Measurements from ENCODE around the gene AIFM1.

The AIFM1 gene

DNA sequence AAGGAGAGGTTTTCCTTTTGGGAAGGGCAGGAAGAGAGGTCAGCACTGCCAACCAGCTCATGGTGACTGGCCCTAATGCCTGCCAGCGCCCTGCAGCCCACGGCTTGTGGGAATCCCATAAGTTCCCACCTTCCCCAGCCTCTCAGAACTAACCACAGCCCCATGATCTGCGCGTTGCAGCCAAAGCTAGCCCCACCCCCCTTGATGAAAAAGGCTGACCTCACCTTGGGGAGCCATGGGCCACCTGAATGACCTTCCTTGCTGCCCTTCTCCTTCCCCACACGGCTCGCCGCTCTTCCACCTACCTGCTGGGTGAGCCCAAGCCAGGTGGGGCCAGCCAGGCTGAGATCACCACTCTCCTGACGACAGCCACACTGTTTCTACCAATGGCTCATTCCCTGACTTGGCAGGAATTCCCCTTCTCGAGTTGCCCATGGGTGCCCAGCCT lies 51.5 kb downstream of the AIFM1 start:
- H3K4me3 ChIP-seq (ENCODE audit: low read depth, low read length), result no peak overlapping the region
- H3K36me3 ChIP-seq, result no peaks in the 10 kb centered on the region
- H3K27ac ChIP-seq, result no peak overlapping the region
- H3K9me3 ChIP-seq (ENCODE audit: severe bottlenecking), result no peaks in the 10 kb centered on the region
- DNase-seq, result no peak
- peaks cover 9% of the 10 kb centered on the region for H3K27me3 ChIP-seq (ENCODE audit: insufficient read depth, low read depth, severe bottlenecking)
- no peak for TF ChIP-seq CTCF (IDR thresholded peaks at IDR 0.05; ENCODE audit: low read depth, low read length)

DNA sequence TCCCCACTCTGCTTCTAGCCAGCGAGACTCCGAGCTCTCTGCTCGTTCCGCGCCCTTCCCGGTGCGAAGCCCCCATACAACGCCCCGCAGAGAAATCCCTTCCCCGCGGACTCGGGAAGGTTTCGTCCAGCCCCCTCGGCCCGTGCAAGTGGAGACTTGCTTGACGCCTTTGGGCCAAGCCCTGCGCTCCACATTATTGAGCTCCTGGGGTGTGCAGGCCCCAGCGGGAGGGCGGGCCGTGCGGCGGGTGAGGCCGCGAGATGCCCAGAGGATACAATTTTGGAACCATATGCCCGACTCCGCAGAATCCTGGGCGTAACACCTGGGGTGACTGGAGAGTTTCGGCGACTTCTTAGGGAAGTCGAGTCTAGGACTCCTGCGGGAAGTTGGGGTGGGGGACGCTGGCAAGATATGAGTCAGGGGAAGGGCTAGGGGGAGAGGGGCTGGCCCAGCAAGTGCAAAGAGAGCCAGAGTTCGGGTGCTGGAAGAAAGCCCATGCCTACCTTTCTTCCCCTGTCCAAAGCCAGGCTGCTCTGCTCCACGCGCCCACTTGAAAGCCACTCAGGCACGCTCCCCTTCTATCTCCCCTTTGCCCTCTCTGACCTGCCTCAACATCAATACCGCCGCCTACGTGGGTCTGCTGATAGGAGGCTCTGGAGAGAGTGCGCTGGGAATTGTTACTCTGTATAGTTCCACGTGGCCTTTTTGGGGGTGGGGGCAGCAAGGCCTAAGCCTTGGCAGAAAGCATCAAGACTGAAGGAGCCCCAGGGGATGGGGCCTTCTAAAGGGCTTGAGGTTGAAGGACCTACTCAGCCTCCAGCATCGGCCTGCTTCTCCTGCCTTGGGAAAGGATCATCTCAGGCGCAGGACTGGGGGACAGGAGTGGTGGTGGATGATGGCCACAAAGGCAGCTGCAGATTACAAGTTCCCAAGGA lies 54.2 kb downstream of the AIFM1 start:
- TF ChIP-seq CTCF (IDR thresholded peaks at IDR 0.05; ENCODE audit: low read depth, low read length), result no peak
- Histone ChIP-seq H3K4me3 (ENCODE audit: low read depth, low read length) (no peak overlapping the region), H3K27ac (no peak overlapping the region), H3K36me3 (no peaks in the 10 kb centered on the region), H3K9me3 (ENCODE audit: severe bottlenecking) (no peaks in the 10 kb centered on the region), H3K27me3 (ENCODE audit: insufficient read depth, low read depth, severe bottlenecking) (peaks cover 17% of the 10 kb centered on the region)
- no peak for DNase-seq

DNA sequence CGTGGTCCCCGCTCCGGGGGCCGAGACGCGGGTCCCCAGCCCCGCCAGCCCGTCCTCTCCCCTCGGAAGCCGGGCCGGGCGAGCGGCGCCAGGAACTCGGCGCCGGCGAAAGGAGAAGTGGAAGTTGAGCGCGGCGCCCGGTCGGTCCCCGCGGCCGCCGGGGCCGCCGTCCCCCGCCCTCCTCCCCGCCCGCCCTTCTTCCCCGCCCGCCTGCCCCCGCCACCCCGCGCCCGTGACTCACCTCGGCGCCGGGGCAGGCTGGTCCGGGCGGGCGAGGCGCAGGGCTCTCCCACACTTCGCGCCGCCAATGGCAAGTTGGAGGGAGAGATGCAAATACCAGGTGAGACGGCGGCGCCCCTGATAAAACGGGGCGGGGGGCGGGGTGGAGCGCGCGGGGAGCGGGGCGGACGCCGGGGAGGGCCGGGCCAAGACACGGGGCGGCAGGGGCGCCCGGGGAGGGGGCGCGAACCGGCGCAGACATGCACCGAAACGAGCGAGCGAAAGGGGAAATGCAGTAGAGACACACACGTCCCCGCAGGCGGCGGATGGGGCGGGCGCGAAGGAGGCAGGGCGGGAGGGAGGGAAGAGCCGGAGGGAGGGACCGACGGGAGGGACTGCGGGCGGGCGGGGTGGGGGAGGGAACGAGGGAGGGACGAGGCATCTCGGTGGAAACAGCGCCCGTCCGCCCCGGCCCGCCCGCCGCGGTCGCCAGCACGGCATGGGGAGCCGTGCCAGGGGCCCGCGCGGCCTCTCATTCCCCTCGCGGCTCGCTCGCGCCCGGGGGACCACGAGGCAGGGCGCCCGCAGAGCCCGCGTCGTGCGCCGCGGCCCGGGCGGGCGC lies 55.0 kb downstream of the AIFM1 start, which contains the start of gene ELF4:
ELF4 (minus strand) TSS at position 119 of the 841 bp plus-strand sequence. CDS start 29,167 bp downstream, outside the sequence.
- H3K9me3 ChIP-seq (ENCODE audit: severe bottlenecking), result no peaks in the 10 kb centered on the region
- TF ChIP-seq CTCF (IDR thresholded peaks at IDR 0.05; ENCODE audit: low read depth, low read length), result no peak
- DNase-seq, result peak; percentile 43
- peak within 1 kb of the TSS; percentile 83 for H3K27ac ChIP-seq
- no peaks in the 10 kb centered on the region for H3K36me3 ChIP-seq
- H3K27me3 ChIP-seq (ENCODE audit: insufficient read depth, low read depth, severe bottlenecking), result peaks cover 17% of the 10 kb centered on the region
- peak within 1 kb of the TSS; percentile 51 for H3K4me3 ChIP-seq (ENCODE audit: low read depth, low read length)

DNA sequence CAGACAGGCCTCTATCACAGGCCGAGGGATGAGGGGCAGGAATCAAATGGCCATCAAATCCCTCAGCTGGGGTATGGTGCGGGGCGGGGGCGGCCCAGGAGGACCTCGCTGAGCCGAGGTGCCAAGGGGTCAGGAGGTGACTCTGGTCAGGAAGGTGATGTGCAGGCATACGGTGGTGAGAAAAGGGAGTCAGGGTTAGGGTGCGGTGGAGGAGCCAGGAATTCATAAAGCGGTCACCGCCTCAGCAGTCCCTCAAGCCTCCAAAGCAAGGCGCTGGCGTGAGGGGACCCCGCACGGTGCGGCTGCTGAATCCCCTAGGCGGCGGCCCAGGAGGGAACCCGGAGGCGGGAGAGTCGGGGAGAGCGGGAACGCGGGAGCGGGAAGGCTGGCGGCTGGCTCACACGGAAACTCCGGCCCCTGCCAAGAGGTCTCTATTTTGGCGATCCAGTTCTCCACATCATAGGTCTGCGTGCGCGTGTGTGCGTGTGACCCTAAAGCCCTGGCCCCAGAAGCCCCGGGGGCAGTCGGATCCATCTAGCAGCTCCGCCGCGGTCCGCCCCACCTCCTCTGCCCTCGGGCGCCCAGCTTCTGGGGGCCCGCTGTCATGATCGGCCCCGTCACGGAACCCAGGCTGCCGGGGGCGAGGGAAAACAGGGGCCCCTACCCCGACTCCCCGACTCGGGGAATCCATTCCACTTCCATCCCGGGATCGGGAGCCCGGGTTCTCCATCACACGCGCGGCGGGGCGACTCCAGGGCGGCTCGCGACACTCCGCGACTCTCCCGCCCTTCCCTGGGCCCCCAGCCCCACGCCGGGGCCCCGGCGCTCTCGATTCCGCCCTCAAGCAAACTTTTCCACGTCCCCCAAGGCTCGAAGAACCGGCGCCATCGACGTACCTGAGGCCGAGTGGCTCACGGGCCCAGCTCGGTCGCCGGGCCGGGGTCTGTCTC lies 55.9 kb downstream of the AIFM1 start:
- TF ChIP-seq CTCF (IDR thresholded peaks at IDR 0.05; ENCODE audit: low read depth, low read length), result no peak
- peaks cover 3% of the 10 kb centered on the region for H3K36me3 ChIP-seq
- H3K27me3 ChIP-seq (ENCODE audit: insufficient read depth, low read depth, severe bottlenecking), result peaks cover 19% of the 10 kb centered on the region
- H3K9me3 ChIP-seq (ENCODE audit: severe bottlenecking), result no peaks in the 10 kb centered on the region
- H3K27ac ChIP-seq, result peak overlapping the region; percentile 83
- peak overlapping the region; percentile 51 for H3K4me3 ChIP-seq (ENCODE audit: low read depth, low read length)
- DNase-seq, result no peak
